AG08395 (cell line): ENCODE data around the gene CD248.

Source experiments
- DNase-seq: peaks from one replicate; pipeline ENCODE4 v3.0.0; 2012; ENCODE audit warnings: mixed read lengths, low spot score

CD248 gene

DNA sequence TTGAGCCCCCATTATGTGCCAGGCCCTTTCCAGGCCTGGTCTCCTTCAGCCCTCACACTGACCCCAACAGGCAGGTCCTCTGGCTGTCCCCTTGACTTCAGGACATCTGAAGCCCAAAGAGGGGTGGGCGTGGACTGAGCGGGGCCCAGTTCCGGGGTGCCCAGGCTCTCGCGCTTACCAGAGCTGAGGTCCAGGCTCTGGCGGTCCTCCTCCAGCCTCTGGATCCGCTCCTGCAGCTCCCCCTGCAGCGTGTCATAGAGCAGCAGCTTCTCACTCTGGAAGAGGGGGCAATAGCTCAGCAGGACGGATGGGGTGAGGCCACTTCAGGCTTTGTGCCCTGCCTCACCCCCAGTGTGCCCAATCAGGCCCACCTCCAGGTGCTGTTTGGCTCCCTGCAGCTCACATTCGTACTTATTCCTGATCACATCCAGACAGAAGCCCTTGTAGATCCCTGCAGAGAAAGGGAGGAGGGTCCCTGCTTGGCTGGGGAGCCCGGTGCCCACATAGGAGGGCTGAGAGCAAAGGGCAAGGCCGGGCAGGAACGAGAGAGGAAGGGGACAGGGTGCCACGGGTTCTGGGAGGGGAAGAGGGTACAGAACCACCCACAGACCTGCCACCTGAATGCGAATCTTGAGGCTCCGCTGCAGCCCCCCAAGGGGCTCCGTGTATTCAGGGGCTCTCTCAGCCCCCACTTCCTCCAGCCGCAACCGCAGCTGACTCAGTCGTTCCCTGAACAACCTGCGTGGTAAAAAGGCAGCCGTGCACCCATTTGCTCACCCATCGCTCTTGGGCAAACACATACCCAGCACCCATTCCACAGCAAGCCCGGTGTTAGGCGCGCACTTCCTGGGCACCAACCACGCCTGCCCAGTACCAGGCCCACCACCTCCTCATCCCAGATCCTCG is 24.0 kb upstream of the CD248 start:
- no peak for DNase-seq

DNA sequence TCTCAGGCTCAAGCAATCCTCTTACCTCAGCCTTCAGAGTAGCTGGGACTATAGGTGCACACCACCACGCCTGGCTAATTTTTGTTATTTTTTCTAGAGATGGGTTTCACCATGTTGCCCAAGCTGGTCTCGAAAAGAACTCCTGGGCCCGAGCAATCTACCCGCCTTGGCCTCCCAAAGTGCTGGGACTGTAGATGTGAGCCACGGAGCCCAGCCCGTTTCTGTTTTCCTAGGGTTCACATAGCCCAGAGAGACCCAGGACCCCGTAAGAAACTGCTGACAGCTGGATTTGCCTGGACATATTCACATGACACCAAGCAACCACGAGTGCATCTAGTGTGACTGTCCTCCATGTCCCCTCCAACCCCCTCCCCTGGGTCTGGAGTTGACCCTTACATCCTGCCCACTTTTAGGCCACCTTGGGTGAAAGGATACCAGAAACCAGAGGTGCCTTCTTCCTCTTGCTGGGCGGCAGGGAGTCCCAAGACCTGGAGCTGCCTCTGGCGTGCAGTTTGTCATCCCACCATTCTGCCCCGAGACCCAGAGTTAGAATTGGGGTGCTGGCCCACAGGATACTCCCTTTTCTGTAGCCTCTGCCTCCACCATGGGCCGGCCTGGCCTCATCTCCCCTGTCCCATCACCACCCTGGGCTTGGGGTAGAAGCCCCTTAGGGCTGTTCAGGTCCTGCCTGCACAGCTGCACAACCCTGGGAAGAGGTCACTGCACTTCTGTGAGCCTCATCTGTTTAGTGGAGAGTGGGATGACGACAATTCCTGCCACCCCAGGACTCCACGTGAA is 23.0 kb upstream of the CD248 start:
- DNase-seq = no peak

DNA sequence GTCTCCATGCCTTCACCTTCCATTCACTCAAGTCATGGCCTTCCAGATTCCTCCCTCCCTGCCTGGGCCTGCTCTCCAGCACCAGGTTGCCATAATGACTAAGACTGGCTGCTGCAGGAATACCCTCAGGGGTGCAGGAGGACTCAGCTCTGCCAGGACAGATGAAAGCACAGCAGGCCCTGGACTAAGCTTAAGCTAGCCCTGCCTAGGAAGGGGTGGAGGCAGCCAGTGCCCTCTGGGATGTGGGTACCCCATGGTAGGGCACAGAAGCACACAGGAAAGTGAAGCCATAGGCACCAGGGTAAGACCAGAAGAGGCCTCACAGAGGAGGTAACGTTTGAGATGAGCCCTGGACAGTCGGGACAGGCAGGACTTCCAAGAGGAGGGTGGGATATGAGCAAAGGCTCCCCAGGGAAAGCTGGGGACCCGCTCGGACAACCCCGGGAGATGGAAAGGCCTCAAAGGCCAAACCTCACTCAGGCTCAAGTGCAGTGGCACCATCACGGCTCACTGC is 22.4 kb upstream of the CD248 start:
- DNase-seq = no peak

DNA sequence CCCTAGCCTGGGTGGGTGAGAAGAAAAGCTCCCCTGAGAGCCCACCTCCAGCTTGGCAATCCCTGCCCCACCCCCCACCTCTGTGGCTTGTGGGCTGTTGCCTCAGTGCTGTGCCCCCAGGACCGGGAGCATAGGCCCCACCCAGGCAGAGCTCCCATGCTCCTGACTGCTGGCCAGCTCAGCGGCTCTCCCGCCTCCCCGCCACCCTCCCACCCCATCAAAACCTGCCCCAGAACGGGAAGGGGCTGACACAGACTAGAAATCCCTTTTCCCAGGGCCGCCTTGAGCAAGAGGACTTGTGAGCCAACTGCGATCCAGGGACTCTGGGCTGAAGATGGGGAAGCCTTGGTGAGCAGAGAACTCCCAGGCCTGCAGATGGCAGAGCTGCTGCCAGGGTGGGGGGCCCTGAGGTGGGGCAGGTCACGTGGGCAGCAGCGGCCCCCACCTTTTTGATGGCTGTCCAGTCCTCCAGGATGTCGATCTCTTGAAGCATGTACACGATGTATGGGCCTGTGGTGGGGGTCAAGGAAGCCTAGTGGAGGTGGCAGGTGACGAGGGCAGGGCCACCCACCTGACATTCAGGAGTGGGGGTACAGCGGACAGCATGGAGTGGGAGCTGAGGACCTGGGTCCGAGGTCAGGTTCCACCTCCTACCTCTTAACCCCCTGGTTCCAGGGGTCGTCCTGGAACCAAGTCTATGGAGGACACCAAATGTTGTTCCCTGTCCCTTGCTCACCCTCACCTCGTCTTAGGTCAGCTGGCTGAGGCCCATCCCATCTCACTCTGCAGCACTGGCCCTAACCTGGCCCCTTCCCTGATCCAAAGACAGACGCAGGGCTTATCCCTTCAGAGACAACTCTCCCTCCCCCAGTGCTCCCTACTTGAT is 21.7 kb upstream of the CD248 start:
- no peak for DNase-seq

DNA sequence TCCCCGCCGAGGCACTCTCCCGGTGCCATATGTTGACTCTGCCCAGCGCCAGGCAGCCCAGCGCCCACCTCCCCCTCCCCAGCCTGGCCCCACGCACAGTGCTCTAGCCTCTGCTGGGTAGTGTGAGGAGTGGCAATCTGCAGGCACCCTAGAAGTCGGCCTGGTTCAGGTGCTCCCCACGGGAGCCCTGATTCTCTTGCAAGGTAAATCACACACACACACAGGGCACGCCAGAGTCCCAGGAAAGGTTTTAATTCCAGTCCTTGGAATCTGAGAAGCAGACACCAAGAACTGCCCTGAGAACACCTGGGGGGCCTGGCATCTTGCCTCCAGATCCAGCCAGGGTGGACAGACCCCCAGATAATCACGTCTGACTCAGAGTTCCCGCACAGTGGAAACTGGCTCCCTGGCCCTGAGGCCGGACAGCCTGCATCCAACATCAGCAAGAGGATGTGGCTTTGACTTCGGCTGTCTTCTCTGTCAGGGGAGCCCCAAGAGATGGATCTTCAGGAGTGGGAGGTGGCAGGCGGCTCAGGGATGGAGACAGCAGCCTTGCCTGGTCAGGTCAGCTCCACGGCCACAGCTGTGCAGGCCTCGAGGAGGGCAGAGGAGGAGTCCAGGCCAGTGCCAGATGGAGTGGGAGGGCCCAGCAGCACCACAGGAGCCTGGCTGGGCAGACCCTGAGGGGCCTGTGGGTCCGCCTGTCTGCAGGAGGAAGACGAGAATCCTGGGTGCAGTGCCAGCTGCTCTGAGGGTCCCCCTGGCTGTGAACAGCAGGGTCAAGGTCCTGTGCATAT is 20.5 kb upstream of the CD248 start:
- DNase-seq = no peak

DNA sequence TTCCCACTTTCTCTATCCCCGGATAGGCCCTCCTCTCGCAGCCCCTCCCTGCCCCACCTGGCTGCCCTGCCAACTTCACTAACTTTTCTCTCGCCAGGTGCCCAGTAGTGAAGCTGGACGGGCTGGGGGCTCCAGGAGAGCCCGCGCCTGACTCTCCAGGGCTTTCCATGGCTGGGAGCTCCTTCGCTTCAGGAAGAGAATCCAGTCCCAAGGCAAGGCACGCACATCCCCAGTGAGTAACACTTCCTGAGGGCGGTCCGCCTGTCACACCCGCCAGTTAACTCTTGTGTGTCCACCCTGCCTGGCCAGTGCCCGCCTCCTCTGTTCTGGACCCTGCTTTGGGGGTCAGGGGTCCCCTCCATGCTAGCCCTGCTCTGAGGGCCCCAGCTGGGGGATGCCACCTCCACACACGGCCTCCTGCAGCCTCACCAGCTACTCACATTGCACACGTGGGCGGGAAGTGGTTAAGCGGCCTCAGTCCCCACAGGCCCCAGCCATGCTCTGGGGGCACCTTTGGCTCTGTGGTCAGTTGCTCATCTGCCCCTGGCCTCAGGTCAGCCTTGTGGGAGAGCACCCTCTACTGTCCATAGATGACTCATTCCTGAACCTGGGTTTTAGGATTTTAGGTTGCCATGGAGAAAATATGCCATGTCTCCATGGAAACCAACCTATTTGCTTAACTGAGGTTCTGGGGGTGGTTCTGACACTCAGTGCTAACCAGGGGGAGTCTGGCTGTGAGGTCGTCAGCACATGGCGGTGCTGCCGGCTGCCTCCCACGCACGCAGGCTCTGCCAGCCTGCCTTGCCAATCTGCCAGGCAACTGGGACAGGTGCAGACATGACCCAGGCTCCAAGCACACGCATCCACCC is 19.6 kb upstream of the CD248 start, which contains the start of gene RIN1:
TSS of gene RIN1 (minus strand) at position 201 of the 869 bp plus-strand sequence. CDS start at position 169, 32 bp downstream.
- DNase-seq = peak; percentile 97

DNA sequence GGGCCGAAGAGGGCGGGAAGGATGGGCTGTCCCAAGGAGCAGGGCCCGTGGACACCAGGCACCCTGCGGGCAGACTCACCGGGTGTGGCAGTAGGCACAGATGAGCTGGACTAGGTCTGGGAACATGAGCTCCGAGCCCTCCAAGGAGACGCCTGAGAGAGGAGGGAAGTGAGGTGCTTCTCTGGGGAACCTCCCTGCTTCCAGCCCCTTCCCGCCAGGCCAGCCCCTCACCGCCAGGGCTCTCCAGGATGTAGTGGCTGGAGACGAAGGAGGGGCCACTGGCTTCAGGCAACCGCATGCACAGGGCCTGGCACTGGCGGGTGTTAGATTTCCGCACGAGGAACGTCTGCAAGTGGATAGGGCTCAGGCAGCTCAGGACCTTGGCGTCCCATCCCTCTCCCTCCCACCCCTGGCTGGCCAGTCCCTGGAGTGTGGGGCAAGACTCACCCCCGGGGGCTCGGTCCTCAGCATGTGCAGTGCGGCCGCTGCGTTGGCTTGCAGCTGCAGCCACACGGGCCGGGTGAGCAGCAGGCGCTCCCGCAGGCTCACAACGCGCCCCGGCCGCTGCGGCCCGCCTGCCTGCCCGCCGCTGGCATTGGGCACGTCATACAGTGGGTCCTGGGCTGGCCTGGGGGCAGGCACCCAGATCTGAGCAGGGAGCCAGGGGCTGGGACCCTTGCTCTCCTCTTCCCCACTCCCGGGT is 18.8 kb upstream of the CD248 start:
- DNase-seq = peak; percentile 44

DNA sequence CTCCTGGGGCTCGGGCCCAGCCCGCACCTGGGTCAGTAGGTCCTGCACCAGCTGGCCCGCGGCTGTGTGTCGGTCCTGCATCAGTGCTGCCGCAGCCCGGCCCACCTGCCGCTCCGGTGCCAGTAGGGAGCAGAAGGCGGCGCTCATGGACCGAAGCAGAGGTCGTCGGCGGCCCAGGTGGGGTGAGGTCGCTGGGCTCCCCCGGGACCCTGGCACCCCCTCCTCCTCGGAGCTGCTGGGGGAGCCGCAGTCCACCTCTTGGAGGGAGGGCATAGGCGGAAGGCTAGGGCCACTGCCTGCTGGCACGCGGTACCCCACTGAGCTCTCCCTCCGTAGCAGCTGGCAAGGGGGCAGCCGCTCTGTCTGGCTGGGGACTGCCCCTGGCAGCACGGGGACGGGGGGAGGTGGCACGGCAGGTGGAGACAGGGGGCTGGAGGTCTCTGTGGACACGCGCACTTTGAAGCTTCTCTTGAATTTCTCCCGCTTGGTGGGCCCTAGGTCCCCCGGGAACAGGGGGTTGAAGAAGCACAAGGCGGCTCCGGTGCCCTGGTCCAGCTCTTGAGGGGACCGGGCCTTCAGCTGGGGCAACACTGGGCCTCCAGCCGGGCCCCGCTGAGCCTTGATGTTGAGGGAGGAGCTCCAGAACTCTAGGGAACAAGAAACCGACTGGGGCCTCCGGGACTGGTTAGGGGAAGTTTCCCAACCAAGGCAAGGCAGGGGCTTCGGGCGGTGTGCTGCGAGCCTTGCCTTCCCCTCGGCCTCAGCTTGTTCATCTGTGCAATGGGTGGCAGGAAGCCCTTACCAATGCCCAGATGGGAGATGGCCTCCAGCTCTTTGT is 18.0 kb upstream of the CD248 start:
- no peak for DNase-seq

DNA sequence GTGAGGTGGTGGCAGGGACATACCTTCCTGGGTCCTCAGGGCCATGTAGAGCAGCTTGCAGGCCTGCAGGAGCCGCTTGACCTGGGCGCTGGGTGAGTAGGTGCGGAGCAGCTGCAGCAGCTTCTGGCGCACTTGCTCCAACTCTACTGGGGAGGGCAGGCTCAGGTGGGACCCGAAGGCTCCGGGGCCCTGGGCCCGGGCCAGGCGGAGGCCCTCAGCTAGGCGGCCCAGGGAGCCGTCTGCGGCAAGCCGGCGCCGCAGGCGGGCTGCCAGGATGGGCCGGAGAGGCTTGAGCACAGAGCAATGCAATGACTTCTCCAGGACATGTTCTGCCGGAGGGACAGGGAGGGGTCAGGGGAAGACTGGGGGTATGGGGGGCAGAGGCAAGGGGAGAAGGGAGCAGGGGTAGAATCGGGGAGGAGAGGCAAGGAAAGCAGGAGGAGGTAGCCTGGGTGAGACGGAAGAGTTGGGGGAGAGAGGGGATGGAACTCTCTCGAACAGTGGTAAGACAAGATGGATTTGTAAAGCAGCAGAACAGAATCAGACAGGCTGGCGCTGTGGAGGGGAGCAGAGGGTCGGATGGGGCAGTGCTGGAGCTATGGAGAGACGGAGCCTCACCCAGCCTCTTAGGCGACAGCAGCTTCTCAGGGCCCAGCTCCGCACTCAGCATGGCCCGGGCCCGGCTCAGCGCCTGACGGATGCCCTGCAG is 17.2 kb upstream of the CD248 start:
- no peak for DNase-seq

DNA sequence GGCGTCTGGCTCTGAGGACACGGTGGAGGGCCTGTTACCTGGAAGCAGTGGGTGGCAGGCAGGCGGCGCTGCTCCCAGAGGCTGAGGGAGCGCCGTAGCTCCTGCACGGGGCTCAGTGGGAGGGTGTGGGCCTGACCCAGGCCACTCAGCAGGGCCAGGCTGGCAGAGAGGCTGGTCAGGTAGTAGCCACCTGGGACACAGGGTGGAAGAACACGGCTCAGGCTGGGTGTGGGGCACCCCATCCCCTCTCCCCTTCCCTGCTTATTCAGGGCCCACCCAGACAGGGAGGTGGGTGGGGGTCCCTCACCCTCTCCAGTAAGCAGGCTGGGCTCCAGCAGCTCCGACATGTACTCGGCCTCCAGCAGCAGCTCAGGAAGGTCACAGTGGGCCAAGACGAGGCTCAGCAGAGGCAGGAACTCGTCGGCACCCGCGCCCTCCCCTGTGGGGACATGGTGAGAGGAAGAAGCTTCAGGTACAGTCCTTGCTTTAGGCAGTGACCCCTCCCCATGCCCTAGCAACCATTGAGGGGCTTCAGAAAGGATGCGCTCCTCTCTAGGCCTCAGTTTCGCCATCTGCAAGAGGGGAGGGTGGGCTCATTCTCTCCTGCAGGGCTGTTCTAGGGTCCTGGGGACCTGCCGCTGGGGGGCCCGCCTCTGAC is 16.5 kb upstream of the CD248 start:
- no peak for DNase-seq

DNA sequence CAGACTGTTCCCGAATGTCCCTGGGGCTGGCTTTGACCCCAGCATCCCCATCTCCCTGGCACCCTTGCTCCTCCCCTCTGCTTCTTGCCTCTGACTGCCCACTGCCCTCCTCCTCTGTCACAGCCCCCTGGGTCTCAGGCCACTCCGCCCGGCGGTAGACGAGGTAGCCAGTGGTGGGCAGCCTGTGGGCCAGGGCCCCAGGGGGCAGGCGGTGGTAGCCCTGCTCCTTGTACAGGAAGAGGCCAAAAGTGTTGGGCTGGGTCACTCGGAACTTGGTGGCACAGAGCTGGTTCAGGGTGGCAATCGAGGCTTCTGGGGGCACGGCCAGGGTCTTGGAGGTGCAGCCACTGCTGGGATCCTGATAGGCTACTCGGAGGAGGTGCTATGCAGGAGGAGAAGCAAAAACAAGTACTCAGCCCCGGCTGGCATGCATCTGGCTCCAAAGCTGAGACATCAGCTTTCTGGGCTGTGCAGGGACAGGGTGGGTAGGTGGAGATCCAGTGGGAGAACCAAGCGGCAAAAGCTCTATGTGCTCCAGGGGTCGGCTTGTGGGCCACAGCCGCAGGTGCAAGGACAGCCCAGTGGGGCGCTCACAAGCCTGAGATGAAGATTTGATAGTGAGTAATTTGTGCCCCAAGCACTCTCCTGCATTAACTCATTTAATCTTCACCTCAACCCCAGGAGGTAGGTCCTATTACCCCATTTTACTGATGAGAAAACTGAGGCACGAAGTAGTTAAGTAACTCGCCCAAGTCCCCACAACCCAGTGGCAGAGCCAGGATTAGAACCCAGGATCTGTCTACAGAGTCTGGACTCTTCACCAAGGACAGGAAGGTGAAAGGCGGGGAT is 15.8 kb upstream of the CD248 start:
- DNase-seq = no peak

DNA sequence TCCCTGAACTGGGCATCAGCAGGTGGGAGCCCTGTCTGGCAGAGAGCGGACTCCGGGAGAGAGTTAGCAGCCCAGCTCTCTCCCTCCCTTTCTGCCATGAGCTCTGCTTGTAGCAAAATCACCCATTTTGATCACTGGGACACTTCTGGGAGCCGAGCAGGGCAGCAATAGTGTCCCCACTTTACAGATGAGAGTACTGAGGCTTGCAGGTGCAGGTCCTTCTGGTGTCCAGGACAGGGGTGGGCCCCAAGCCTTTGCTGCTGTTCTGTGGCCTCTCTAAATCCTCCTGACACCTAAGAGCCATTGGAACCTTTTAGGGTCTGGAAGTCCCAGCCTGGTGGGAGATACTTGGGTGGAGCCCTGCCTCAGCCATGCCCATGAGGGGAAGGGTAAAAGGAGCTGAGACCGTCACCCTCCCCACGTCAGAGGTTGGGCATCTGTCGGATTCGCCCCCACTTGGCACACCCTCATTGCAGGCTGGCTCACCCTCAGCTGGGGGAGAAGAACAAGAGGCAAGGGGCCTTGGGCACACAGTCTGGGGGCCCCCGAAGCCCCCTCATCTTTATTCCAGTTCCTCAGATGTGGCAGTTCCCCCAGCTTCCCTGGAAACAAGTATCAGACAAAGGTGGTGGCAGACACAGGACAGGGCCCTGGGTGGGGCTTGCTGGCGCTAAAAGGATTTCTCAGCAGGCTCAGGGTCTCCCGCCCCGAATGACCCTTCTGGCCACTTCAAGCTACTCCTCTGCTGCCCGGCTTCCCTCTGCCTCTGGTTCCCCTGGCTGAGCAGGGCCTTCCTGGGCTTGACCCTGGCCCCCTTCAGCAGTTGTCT is 14.9 kb upstream of the CD248 start:
- DNase-seq = no peak

DNA sequence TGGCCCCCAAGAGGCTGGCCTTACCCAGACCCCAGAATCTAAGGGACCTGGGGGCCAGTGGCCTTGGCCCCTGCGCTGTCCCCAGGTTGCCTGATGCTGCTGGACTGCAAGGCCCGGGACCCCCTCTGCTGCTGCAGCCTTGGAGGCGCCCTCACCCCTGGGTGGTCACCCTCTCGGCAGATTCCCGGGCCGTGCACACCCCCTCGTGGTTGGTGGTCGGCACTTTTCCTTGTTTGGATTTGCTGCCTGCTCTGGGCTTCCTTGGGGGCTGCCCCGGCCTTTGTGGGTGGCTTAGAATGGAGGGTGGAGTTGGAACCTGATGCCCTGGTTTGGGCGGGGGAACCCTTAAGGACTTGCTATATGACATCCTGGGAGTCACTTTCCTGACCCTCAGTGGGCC is 14.1 kb upstream of the CD248 start:
- DNase-seq = no peak

DNA sequence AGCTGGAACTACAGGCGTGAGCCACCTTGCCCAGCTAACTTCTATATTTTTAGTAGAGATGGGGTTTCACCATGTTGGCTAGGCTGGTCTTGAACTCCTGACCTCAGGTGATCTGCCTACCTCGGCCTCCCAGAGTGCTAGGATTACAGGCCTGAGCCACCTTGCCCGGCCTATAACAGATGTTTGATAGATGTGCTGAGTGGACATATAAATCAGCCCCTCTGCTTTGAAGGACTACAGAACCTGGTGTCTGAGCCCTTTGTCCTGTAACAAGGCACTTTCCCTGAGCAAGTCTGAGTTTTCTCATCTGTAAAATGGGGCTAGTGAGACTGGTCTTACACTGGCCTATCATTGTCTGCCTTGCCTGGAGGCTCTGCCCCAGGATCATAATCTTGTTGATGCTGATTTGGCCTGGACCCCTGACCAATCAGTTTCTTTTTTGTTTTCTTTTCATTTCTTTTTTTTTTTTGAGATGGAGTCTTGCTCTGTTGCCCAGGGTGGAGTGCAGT is 12.4 kb upstream of the CD248 start:
- DNase-seq = no peak
